Fibroblast of lung (primary cell): ENCODE measurements around the gene CIB2. TPM values are rescaled to one million over a fixed set of nuclear protein-coding genes. Genes with fewer than 3 reads are reported as not detected.

Source experiments
- DNase-seq, 2 donors: peaks; one replicate each; pipeline versions ENCODE4 v3.0.0 to v3.0.0-alpha.2; 2010; ENCODE audit warnings: low read depth in 2 of 2
- H2AFZ ChIP-seq: 2 replicates; pipeline ENCODE4 v1.5.1; 2012; ENCODE audit warnings: low read length, control low read depth, inconsistent platforms
- H3K27ac ChIP-seq: 2 replicates; pipeline ENCODE4 v1.5.1; 2011; ENCODE audit warnings: low read length, control low read depth; ENCODE audit not compliant: insufficient read depth
- H3K27me3 ChIP-seq: 2 replicates; pipeline ENCODE4 v1.5.1; 2011; ENCODE audit warnings: mild to moderate bottlenecking, low read length; ENCODE audit not compliant: control insufficient read depth, insufficient read depth
- H3K36me3 ChIP-seq: 2 replicates; pipeline ENCODE4 v1.5.1; 2011; ENCODE audit warnings: low read length; ENCODE audit not compliant: control insufficient read depth, insufficient read depth
- H3K4me1 ChIP-seq: 2 replicates; pipeline ENCODE4 v1.5.1; 2011; ENCODE audit warnings: low read length; ENCODE audit not compliant: control insufficient read depth, insufficient read depth; ENCODE audit errors: extremely low read depth
- H3K4me2 ChIP-seq: 2 replicates; pipeline ENCODE4 v1.5.1; 2011; ENCODE audit warnings: low read length, control low read depth; ENCODE audit not compliant: insufficient read depth; ENCODE audit errors: extremely low read depth
- H3K4me3 ChIP-seq, 4 experiments: fragments of 200-600 bp in 1 of 4; sonication (generic) in 1 of 4; replicated peaks in 1 of 4; 2 replicates each; pipeline ENCODE4 v1.5.1; 2011 to 2016; ENCODE audit warnings: low read length in 4 of 4, low read depth in 3 of 4, mild to moderate bottlenecking in 3 of 4, control low read depth in 2 of 4, inconsistent platforms in 1 of 4, mixed read lengths in 1 of 4; ENCODE audit not compliant: insufficient read depth in 1 of 4; ENCODE audit errors: control extremely low read depth in 1 of 4
- H3K79me2 ChIP-seq: 2 replicates; pipeline ENCODE4 v1.5.1; 2012; ENCODE audit warnings: mild to moderate bottlenecking, low read length, inconsistent platforms; ENCODE audit not compliant: control insufficient read depth, insufficient read depth
- H3K9ac ChIP-seq: 2 replicates; pipeline ENCODE4 v1.5.1; 2011; ENCODE audit warnings: mild to moderate bottlenecking, low read length, control low read depth; ENCODE audit not compliant: insufficient read depth
- H3K9me3 ChIP-seq: 2 replicates; pipeline ENCODE4 v1.5.1; 2012; ENCODE audit warnings: low read depth, low read length; ENCODE audit not compliant: control insufficient read depth, insufficient read depth
- H4K20me1 ChIP-seq: 2 replicates; pipeline ENCODE4 v1.5.1; 2011; ENCODE audit warnings: low read length; ENCODE audit not compliant: control insufficient read depth, insufficient read depth; ENCODE audit errors: extremely low read depth
- CTCF ChIP-seq, 2 donors: IDR thresholded peaks in 1 of 2; conservative IDR thresholded peaks in 1 of 2; 1 replicate in 1 of 2; 2 replicates in 1 of 2; pipeline ENCODE4 v1.5.1; 2011 to 2012; ENCODE audit warnings: low read length in 2 of 2, control low read depth in 1 of 2, inconsistent platforms in 1 of 2, low read depth in 1 of 2, mild to moderate bottlenecking in 1 of 2
- EZH2 ChIP-seq: IDR thresholded peaks from 2 replicates; pipeline ENCODE4 v1.5.1; 2012; ENCODE audit warnings: low read length, control low read depth, mild to moderate bottlenecking; ENCODE audit errors: missing control alignments
- polyA plus RNA-seq, 2 donors: library from polyadenylated mRNA; depleted of rRNA in 1 of 2; stranded (reverse) in 1 of 2; unstranded in 1 of 2; fragments of >200 nt; gene quantifications; 2 replicates each; pipeline ENCODE4 v1.2.1, GENCODE V29; 2011 to 2012; ENCODE audit warnings: missing spikeins in 1 of 2
- total RNA-seq: library from RNA; depleted of rRNA; stranded (reverse); fragments of >200 nt; gene quantifications from 2 replicates; pipeline ENCODE4 v1.2.1, GENCODE V29; 2014

CIB2 gene
- total and polyA plus RNA-seq, 2 donors (not counting 1 experiment from before 2014, with no cell fraction given), result 3.1 to 4.2 TPM

- H2AFZ ChIP-seq, result no peak overlapping the region
- no peak overlapping the region for H3K4me3 ChIP-seq
- no peaks in the 10 kb centered on the region for H3K79me2 ChIP-seq
- H3K27me3 ChIP-seq, result no peaks in the 10 kb centered on the region
- no peak overlapping the region for H3K27ac ChIP-seq
- TF ChIP-seq CTCF (conservative IDR thresholded peaks at IDR 0.05 in 1 of 2, IDR thresholded peaks at IDR 0.05 in 1 of 2; ENCODE audit: low read depth in 1 of 2, low read length in 2 of 2), result no peak
- no peak for TF ChIP-seq EZH2
- no peak overlapping the region for H3K4me2 ChIP-seq
- H3K9me3 ChIP-seq, result no peaks in the 10 kb centered on the region
- H3K4me1 ChIP-seq, result no peaks in the 10 kb centered on the region
- H3K36me3 ChIP-seq, result no peaks in the 10 kb centered on the region
- H4K20me1 ChIP-seq, result no peaks in the 10 kb centered on the region
- DNase-seq, result no peak
- H3K9ac ChIP-seq, result no peak overlapping the region
These were observed 9.0 kb upstream of the CIB2 start for GRCh38 chr15:78140292-78140691.

- Histone ChIP-seq H3K27ac (no peak overlapping the region), H3K36me3 (no peaks in the 10 kb centered on the region), H3K4me3 (no peak overlapping the region), H3K4me2 (no peak overlapping the region), H4K20me1 (no peaks in the 10 kb centered on the region), H3K9me3 (no peaks in the 10 kb centered on the region), H3K4me1 (no peaks in the 10 kb centered on the region), H3K27me3 (no peaks in the 10 kb centered on the region), H3K79me2 (no peaks in the 10 kb centered on the region), H2AFZ (no peak overlapping the region), H3K9ac (no peak overlapping the region)
- TF ChIP-seq CTCF (conservative IDR thresholded peaks at IDR 0.05 in 1 of 2, IDR thresholded peaks at IDR 0.05 in 1 of 2; ENCODE audit: low read depth in 1 of 2, low read length in 2 of 2) (no peak), EZH2 (no peak)
- no peak for DNase-seq
These were observed 8.3 kb upstream of the CIB2 start for GRCh38 chr15:78139578-78139977.

GRCh38 chr15:78133801-78134200, 2.6 kb upstream of the CIB2 start:
- Histone ChIP-seq H3K9me3 (no peaks in the 10 kb centered on the region), H3K4me3 (no peak overlapping the region), H3K36me3 (no peaks in the 10 kb centered on the region), H3K27ac (no peak overlapping the region), H3K79me2 (no peaks in the 10 kb centered on the region), H2AFZ (no peak overlapping the region), H3K27me3 (peaks cover 3% of the 10 kb centered on the region), H3K4me2 (no peak overlapping the region), H3K9ac (no peak overlapping the region), H3K4me1 (no peaks in the 10 kb centered on the region), H4K20me1 (no peaks in the 10 kb centered on the region)
- TF ChIP-seq EZH2 (no peak), CTCF (conservative IDR thresholded peaks at IDR 0.05 in 1 of 2, IDR thresholded peaks at IDR 0.05 in 1 of 2; ENCODE audit: low read depth in 1 of 2, low read length in 2 of 2) (no peak)
- no peak for DNase-seq
